Activated T-helper 1 cell treated with Interleukin-2 at 50 U/mL for 16 hours (primary cell): ENCODE data around the gene CEACAM19.
"Not testable (repeated sequence)": the region's sequence is repeated elsewhere in the genome, so short reads cannot be mapped to it uniquely, and the experiment has no call there.

Experiments
- DNase-seq: peaks from one replicate; pipeline ENCODE4 v3.0.0-alpha.2; 2020; ENCODE audit warnings: low read depth

Gene CEACAM19

GRCh38 chr19:44671400-44671799 lies at the start of gene CEACAM19:
Gene CEACAM19 (plus strand): TSS chr19:44671482. CDS start chr19:44671932, 450 bp downstream.
- DNase-seq = no peak

- no peak for DNase-seq
Observed at GRCh38 chr19:44623080-44623479, 48.2 kb upstream of the CEACAM19 start.

- DNase-seq = no peak
Observed at GRCh38 chr19:44623626-44624025, 47.7 kb upstream of the CEACAM19 start.

- DNase-seq = no peak
Observed at GRCh38 chr19:44624840-44625354, 46.4 kb upstream of the CEACAM19 start.

GRCh38 chr19:44625637-44626036 lies 45.6 kb upstream of the CEACAM19 start:
- not testable (repeated sequence) for DNase-seq

- DNase-seq = no peak
Observed at GRCh38 chr19:44626048-44626624, 45.1 kb upstream of the CEACAM19 start.

GRCh38 chr19:44627631-44628030 lies 43.7 kb upstream of the CEACAM19 start:
- no peak for DNase-seq

- DNase-seq = no peak
Observed at GRCh38 chr19:44628793-44629192, 42.5 kb upstream of the CEACAM19 start.

- not testable (repeated sequence) for DNase-seq
Observed at GRCh38 chr19:44631611-44632010, 39.7 kb upstream of the CEACAM19 start.

GRCh38 chr19:44634058-44634457 lies 37.2 kb upstream of the CEACAM19 start:
- not testable (repeated sequence) for DNase-seq

GRCh38 chr19:44634785-44635184 lies 36.5 kb upstream of the CEACAM19 start:
- DNase-seq = no peak

GRCh38 chr19:44635581-44636438 lies 35.5 kb upstream of the CEACAM19 start:
- no peak for DNase-seq

- no peak for DNase-seq
Observed at GRCh38 chr19:44636439-44637389, 34.6 kb upstream of the CEACAM19 start.

- DNase-seq = no peak
Observed at GRCh38 chr19:44637390-44637764, 33.9 kb upstream of the CEACAM19 start.

GRCh38 chr19:44640518-44640917 lies 30.8 kb upstream of the CEACAM19 start:
- DNase-seq = no peak

- no peak for DNase-seq
Observed at GRCh38 chr19:44641501-44642265, 29.6 kb upstream of the CEACAM19 start.

GRCh38 chr19:44642377-44642776 lies 28.9 kb upstream of the CEACAM19 start:
- DNase-seq = no peak

GRCh38 chr19:44643605-44644401 lies 27.5 kb upstream of the CEACAM19 start, which contains the start of gene PVR:
Gene PVR (plus strand): TSS chr19:44643910. CDS start chr19:44644097, 187 bp downstream.
- DNase-seq = no peak

GRCh38 chr19:44644402-44645016 lies 26.8 kb upstream of the CEACAM19 start:
- no peak for DNase-seq
